ENCODE measurements around the gene HUNK. TPM values are rescaled to one million over a fixed set of nuclear protein-coding genes. Genes with fewer than 3 reads are reported as not detected.
"Not testable (repeated sequence)": the region's sequence is repeated elsewhere in the genome, so short reads cannot be mapped to it uniquely, and the experiment has no call there.

Gene HUNK
- total RNA-seq, 4 donors from 2014 or later: 0.42 to 3.2 (median 1.0) TPM

DNA sequence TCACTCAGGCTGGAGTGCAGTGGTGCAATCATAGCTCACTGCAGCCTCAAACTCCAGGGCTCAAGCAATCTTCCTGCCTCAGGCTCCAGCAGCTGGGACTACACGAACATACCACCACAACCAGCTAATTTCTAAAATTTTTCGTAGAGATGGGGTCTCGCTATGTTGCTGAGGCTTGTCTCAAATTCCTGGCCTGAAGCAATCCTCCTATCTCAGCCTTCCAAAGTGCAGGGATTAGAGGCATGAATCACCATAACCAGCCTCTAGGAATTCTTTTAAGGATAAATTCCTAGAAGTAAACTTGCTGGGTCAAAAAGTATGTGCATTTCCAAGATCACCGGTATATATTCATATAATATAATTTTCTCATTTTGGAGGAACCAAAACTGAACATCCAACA lies 17.6 kb upstream of the HUNK start:
- DNase-seq (ENCODE audit: extremely low spot score): no peak
- no peaks in the 10 kb centered on the region for H3K36me3 ChIP-seq
- intact Hi-C loops (cut with DNase I): no loop called here
- no peaks in the 10 kb centered on the region for H3K9me3 ChIP-seq
- 87% methylated on average over 4 of the region's 4 CpGs for WGBS
- TF ChIP-seq EP300 (IDR thresholded peaks at IDR 0.05) (no peak), POLR2A (IDR thresholded peaks at IDR 0.05; ENCODE audit: low read depth) (no peak), POLR2AphosphoS5 (IDR thresholded peaks at IDR 0.05) (no peak)
- TF ChIP-seq, protein P1, sequence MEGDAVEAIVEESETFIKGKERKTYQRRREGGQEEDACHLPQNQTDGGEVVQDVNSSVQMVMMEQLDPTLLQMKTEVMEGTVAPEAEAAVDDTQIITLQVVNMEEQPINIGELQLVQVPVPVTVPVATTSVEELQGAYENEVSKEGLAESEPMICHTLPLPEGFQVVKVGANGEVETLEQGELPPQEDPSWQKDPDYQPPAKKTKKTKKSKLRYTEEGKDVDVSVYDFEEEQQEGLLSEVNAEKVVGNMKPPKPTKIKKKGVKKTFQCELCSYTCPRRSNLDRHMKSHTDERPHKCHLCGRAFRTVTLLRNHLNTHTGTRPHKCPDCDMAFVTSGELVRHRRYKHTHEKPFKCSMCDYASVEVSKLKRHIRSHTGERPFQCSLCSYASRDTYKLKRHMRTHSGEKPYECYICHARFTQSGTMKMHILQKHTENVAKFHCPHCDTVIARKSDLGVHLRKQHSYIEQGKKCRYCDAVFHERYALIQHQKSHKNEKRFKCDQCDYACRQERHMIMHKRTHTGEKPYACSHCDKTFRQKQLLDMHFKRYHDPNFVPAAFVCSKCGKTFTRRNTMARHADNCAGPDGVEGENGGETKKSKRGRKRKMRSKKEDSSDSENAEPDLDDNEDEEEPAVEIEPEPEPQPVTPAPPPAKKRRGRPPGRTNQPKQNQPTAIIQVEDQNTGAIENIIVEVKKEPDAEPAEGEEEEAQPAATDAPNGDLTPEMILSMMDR (IDR thresholded peaks at IDR 0.05): no peak
- no peak overlapping the region for H3K27ac ChIP-seq (replicated peaks in 1 of 4)
- no peak overlapping the region for H3K4me3 ChIP-seq
- H3K4me1 ChIP-seq: no peaks in the 10 kb centered on the region
- H3K27me3 ChIP-seq: peaks cover 0 to 8% (median 0%) of the 10 kb centered on the region in 4 donors

DNA sequence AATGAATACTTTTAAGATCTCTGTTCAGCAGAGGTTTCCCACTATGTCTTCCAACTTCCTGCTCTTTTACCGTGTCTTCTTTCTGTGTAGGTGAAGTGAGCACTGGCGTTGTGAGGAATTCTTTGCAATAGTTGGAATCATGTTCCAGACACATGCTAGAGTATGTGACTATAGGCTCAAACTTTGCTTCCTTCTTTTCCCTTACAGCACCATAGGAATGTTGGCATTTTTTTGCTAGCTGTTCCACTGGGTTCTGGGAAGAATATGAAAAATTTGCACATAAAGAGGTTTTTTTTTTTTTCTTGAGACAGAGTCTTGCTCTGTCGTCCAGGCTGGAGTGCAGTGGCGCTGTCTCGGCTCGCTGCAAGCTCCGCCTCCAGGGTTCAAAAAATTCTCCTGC lies 15.7 kb upstream of the HUNK start:
- Histone ChIP-seq H3K9me3 (no peaks in the 10 kb centered on the region), H3K4me3 (no peak overlapping the region), H3K4me1 (no peaks in the 10 kb centered on the region), H3K27ac (replicated peaks in 1 of 4) (no peak overlapping the region), H3K27me3 (peaks cover 0 to 14% (median 0%) of the 10 kb centered on the region in 4 donors), H3K36me3 (no peaks in the 10 kb centered on the region)
- WGBS: 78% methylated on average over 7 of the region's 7 CpGs
- DNase-seq (ENCODE audit: extremely low spot score): peak; percentile 21
- TF ChIP-seq, protein P1 (IDR thresholded peaks at IDR 0.05): no peak
- TF ChIP-seq POLR2AphosphoS5 (IDR thresholded peaks at IDR 0.05) (no peak), POLR2A (IDR thresholded peaks at IDR 0.05; ENCODE audit: low read depth) (no peak), EP300 (IDR thresholded peaks at IDR 0.05) (no peak)
- intact Hi-C loops (cut with DNase I): no loop called here

DNA sequence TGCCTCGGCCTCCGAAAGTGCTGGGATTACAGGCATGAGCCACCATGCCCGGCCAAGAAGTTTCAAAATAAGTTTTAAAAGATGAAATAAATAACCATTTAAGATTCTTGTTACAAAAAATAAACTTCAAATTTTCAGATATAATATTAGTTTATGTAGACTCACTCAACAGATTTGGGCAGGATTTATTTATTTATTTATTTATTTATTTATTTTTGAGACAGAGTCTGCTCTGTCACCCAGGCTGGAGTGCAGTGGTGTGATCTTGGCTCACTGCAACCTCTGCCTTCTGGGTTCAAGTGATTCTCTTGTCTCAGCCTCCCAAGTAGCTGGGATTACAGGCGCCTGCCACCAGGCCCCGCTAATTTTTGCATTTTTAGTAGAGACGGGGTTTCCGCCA lies 15.2 kb upstream of the HUNK start:
- H3K4me3 ChIP-seq; H3K4me1 ChIP-seq; intact Hi-C loops (cut with DNase I); DNase-seq (ENCODE audit: extremely low spot score); H3K36me3 ChIP-seq; H3K27ac ChIP-seq (replicated peaks in 1 of 4); H3K9me3 ChIP-seq: not testable (repeated sequence)
- peaks cover 0 to 14% (median 0%) of the 10 kb centered on the region in 4 donors for H3K27me3 ChIP-seq
- WGBS: 88% methylated on average over 7 of the region's 7 CpGs

DNA sequence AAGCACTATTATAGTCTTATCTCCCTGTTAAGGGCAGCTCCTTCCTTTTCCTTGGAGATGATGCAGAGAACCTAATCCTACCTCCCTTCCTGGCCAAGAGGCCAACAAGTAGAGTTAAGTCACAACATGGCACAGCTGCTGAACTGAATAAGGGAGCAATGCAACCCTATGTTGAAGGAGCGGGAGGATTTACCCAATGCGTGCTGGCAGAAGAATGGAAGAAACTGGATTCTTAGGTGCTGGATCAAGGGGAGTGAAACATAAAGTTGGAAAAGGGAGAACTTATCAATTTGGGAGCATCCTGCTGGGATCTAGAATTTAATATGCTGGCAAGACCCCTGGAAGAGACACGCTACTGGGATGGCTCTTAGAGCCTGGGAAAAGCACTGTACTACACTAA lies 12.0 kb upstream of the HUNK start:
- H3K4me1 ChIP-seq: peaks cover under 1 to 4% (median 3%) of the 10 kb centered on the region in 4 donors
- peak; percentile 72 for DNase-seq (ENCODE audit: extremely low spot score)
- intact Hi-C loops (cut with DNase I): no loop called here
- no peaks in the 10 kb centered on the region for H3K9me3 ChIP-seq
- H3K27me3 ChIP-seq: peaks cover 0 to 18% (median 0%) of the 10 kb centered on the region in 4 donors
- TF ChIP-seq EP300 (IDR thresholded peaks at IDR 0.05): no peak
- TF ChIP-seq, protein P1 (IDR thresholded peaks at IDR 0.05): no peak
- TF ChIP-seq POLR2A (IDR thresholded peaks at IDR 0.05; ENCODE audit: low read depth): no peak
- TF ChIP-seq POLR2AphosphoS5 (IDR thresholded peaks at IDR 0.05): no peak
- 93% methylated on average over 3 of the region's 3 CpGs for WGBS
- no peak overlapping the region for H3K27ac ChIP-seq (replicated peaks in 1 of 4)
- H3K4me3 ChIP-seq: no peak overlapping the region
- no peaks in the 10 kb centered on the region for H3K36me3 ChIP-seq

DNA sequence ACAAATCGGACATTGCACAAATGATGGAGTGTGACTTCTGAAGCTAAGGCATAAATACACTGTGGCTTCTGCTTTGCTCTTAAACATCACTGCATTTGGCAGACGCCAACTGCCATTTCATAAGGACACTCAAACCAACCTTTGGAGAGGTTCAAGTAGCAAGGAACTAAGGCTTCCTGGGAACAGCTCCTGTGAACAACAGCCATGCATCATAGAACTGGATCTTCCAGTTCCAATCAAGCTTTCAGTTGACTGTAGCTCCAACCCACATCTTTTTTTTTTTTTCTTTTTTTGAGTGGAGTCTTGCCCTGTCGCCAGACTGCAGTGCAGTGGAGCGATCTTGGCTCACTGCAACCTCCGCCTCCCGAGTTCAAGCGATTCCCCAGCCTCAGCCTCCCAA lies 10.7 kb upstream of the HUNK start:
- Histone ChIP-seq H3K27ac (replicated peaks in 1 of 4) (no peak overlapping the region), H3K9me3 (no peaks in the 10 kb centered on the region), H3K27me3 (peaks cover 0 to 18% (median 0%) of the 10 kb centered on the region in 4 donors), H3K4me3 (no peak overlapping the region), H3K36me3 (no peaks in the 10 kb centered on the region), H3K4me1 (peaks cover 6 to 8% (median 7%) of the 10 kb centered on the region in 4 donors)
- WGBS: 97% methylated on average over 6 of the region's 7 CpGs
- no peak for TF ChIP-seq EP300 (IDR thresholded peaks at IDR 0.05)
- TF ChIP-seq, protein P1 (IDR thresholded peaks at IDR 0.05): no peak
- TF ChIP-seq POLR2AphosphoS5 (IDR thresholded peaks at IDR 0.05): no peak
- TF ChIP-seq POLR2A (IDR thresholded peaks at IDR 0.05; ENCODE audit: low read depth): no peak
- no peak for DNase-seq (ENCODE audit: extremely low spot score)
- intact Hi-C loops (cut with DNase I): no loop called here
